Tibial nerve (tissue), 4 donors: Measurements from ENCODE around the gene TPD52L2. TPM values are rescaled to one million over a fixed set of nuclear protein-coding genes. Genes with fewer than 3 reads are reported as not detected.

Experiments used
- DNase-seq, 2 donors: peaks; one replicate each; pipeline ENCODE4 v3.0.0-alpha.2; 2019; ENCODE audit warnings: low spot score in 2 of 2
- H3K27ac ChIP-seq, 4 donors: fragments of 200-600 bp; sonication (generic) in 3 of 4; one replicate each; pipeline ENCODE4 v1.5.1; 2017 to 2019; ENCODE audit warnings: mild to moderate bottlenecking in 1 of 4
- H3K27me3 ChIP-seq, 2 donors: fragments of 200-600 bp; sonication (generic) in 1 of 2; one replicate each; pipeline versions ENCODE4 v1.5.1 to v1.6.0; 2017 to 2019
- H3K36me3 ChIP-seq, 3 donors: fragments of 200-600 bp; sonication (generic); one replicate each; pipeline ENCODE4 v1.5.1; 2018 to 2019
- H3K4me1 ChIP-seq, 4 donors: fragments of 200-600 bp; sonication (generic) in 3 of 4; one replicate each; pipeline ENCODE4 v1.5.1; 2017 to 2019
- H3K4me3 ChIP-seq, 4 donors: fragments of 200-600 bp; sonication (generic) in 3 of 4; one replicate each; pipeline ENCODE4 v1.5.1; 2017 to 2019; ENCODE audit warnings: mild to moderate bottlenecking in 1 of 4, moderate library complexity in 1 of 4
- H3K9me3 ChIP-seq, 4 donors: fragments of 200-600 bp; sonication (generic) in 3 of 4; one replicate each; pipeline ENCODE4 v1.5.1; 2017 to 2019
- CTCF ChIP-seq, 5 experiments: fragments of 200-600 bp in 3 of 5; fragments of 450-650 bp in 2 of 5; sonication (generic) in 3 of 5; IDR thresholded peaks; one replicate each; pipeline ENCODE4 v1.5.1; 2016 to 2019; ENCODE audit warnings: antibody characterized with exemption in 5 of 5, mild to moderate bottlenecking in 3 of 5, moderate library complexity in 2 of 5
- EP300 ChIP-seq, 2 donors: sonication (generic); formaldehyde crosslinking; IDR thresholded peaks; one replicate each; pipeline ENCODE4 v1.6.1; 2017; ENCODE audit warnings: antibody characterized with exemption in 2 of 2, mild to moderate bottlenecking in 1 of 2
- POLR2A ChIP-seq, 2 donors: fragments of 450-650 bp; IDR thresholded peaks; one replicate each; pipeline ENCODE4 v1.6.1; 2017; ENCODE audit warnings: antibody characterized with exemption in 2 of 2, mild to moderate bottlenecking in 2 of 2, moderate library complexity in 2 of 2
- WGBS, 2 donors: methylation state at CpG; one replicate each; pipeline ENCODE4 v1.1.5; 2018; 5-methylcytosine and 5-hydroxymethylcytosine counted together
- small RNA-seq: library from RNA; depleted of rRNA; stranded (forward); fragments of <200 nt; gene quantifications from one replicate; pipeline ENCODE3, GENCODE V24; 2016
- total RNA-seq, 4 donors: library from RNA; depleted of rRNA; stranded (reverse); fragments of >200 nt; gene quantifications; one replicate each; pipeline ENCODE4 v1.1.0, GENCODE V29; 2016

TPD52L2 gene
- total RNA-seq, 4 donors from 2014 or later: 108 to 122 (median 115) TPM

- DNase-seq: no peak
- TF ChIP-seq POLR2A (IDR thresholded peaks at IDR 0.05) (no peak), EP300 (IDR thresholded peaks at IDR 0.05) (no peak), CTCF (IDR thresholded peaks at IDR 0.05) (no peak)
- Histone ChIP-seq H3K27me3 (no peaks in the 10 kb centered on the region), H3K36me3 (peaks cover 0 to 91% (median 12%) of the 10 kb centered on the region in 3 donors), H3K27ac (no peak overlapping the region), H3K4me3 (no peak overlapping the region), H3K9me3 (no peaks in the 10 kb centered on the region), H3K4me1 (peaks cover 0 to 28% (median 8%) of the 10 kb centered on the region in 4 donors)
- 64 to 88% methylated on average over 12 to 20 of the region's 33 CpGs for WGBS, 2 donors
These were observed 74.2 kb downstream of the TPD52L2 start for GRCh38 chr20:63939061-63939935.

GRCh38 chr20:63940071-63940471, 75.0 kb downstream of the TPD52L2 start:
- Histone ChIP-seq H3K4me3 (no peak overlapping the region), H3K27ac (no peak overlapping the region), H3K27me3 (no peaks in the 10 kb centered on the region), H3K9me3 (no peaks in the 10 kb centered on the region), H3K36me3 (peaks cover 0 to 91% (median 18%) of the 10 kb centered on the region in 3 donors), H3K4me1 (peaks cover 0 to 28% (median 8%) of the 10 kb centered on the region in 4 donors)
- no peak for DNase-seq
- TF ChIP-seq CTCF (IDR thresholded peaks at IDR 0.05) (no peak), POLR2A (IDR thresholded peaks at IDR 0.05) (no peak), EP300 (IDR thresholded peaks at IDR 0.05) (no peak)
- WGBS, 2 donors: 79 to 88% methylated on average over 21 to 23 of the region's 23 CpGs

- H3K36me3 ChIP-seq: peaks cover 0 to 91% (median 18%) of the 10 kb centered on the region in 3 donors
These were observed 75.6 kb downstream of the TPD52L2 start for GRCh38 chr20:63940472-63941266.

More at GRCh38 chr20:63940472-63941266, 75.6 kb downstream of the TPD52L2 start:
- Histone ChIP-seq H3K27me3 (no peaks in the 10 kb centered on the region), H3K27ac (peak overlapping the region in 2 of 4 donors; percentile 64 to 65), H3K9me3 (no peaks in the 10 kb centered on the region), H3K4me1 (peaks cover 0 to 28% (median 8%) of the 10 kb centered on the region in 4 donors), H3K4me3 (no peak overlapping the region)
- DNase-seq: no peak
- no peak for TF ChIP-seq EP300 (IDR thresholded peaks at IDR 0.05)
- TF ChIP-seq CTCF (IDR thresholded peaks at IDR 0.05): no peak
- no peak for TF ChIP-seq POLR2A (IDR thresholded peaks at IDR 0.05)
- WGBS, 2 donors: 83 to 84% methylated on average over 35 to 48 of the region's 58 CpGs

Small RNAs within 50 kb of the gene (small RNA-seq; reads per million reads assigned to genes)
- gene MIR941-2 (not detected), gene MIR941-4 (not detected), gene MIR941-5 (not detected), gene RNU1-134P (not detected)

Other genes starting within 250 kb of the TPD52L2 start
- gene GMEB2, start 238.2 kb upstream of the TPD52L2 start, total RNA-seq: 10 to 100 TPM; 12.5 to 14.7 (median 13.7) TPM
- 10 to 100 TPM; 12.3 to 26.4 (median 15.5) TPM for gene STMN3, start 211.8 kb upstream of the TPD52L2 start, total RNA-seq
- 10 to 100 TPM; 28.2 to 62.4 (median 46.7) TPM for gene RTEL1, start 207.0 kb upstream of the TPD52L2 start, total RNA-seq
- gene TNFRSF6B, start 168.6 kb upstream of the TPD52L2 start, total RNA-seq: 10 to 100 TPM in 3 of 4 donors, 1 to 10 TPM in 1; 8.0 to 61.2 (median 35.9) TPM
- gene ARFRP1, start 157.3 kb upstream of the TPD52L2 start, total RNA-seq: 10 to 100 TPM; 36.9 to 71.1 (median 50.9) TPM
- gene ZGPAT, start 157.2 kb upstream of the TPD52L2 start, total RNA-seq: 10 to 100 TPM; 27.5 to 70.8 (median 40.9) TPM
- 10 to 100 TPM; 11.4 to 51.9 (median 17.6) TPM for gene LIME1, start 128.6 kb upstream of the TPD52L2 start, total RNA-seq
- 100 to 1,000 TPM in 1 of 4 donors, 10 to 100 TPM in 3; 71.5 to 126 (median 72.5) TPM for gene SLC2A4RG, start 125.5 kb upstream of the TPD52L2 start, total RNA-seq
- gene ZBTB46, start 34.0 kb upstream of the TPD52L2 start, total RNA-seq: 10 to 100 TPM; 11.5 to 20.4 (median 12.6) TPM
- gene ABHD16B, start 3.8 kb upstream of the TPD52L2 start, total RNA-seq: not detected
- gene DNAJC5, start 29.9 kb downstream of the TPD52L2 start, total RNA-seq: 10 to 100 TPM; 30.6 to 40.2 (median 32.1) TPM
- gene UCKL1, start 91.1 kb downstream of the TPD52L2 start, total RNA-seq: 10 to 100 TPM; 31.2 to 96.0 (median 50.0) TPM
- gene ZNF512B, start 104.7 kb downstream of the TPD52L2 start, total RNA-seq: 10 to 100 TPM in 2 of 4 donors, 1 to 10 TPM in 2; 8.3 to 18.3 (median 11.7) TPM
- 1 to 10 TPM; 1.3 to 5.1 (median 2.8) TPM for gene SAMD10, start 114.4 kb downstream of the TPD52L2 start, total RNA-seq
- 10 to 100 TPM; 70.5 to 77.0 (median 73.8) TPM for gene PRPF6, start 115.9 kb downstream of the TPD52L2 start, total RNA-seq
- 10 to 100 TPM in 1 of 4 donors, 1 to 10 TPM in 3; 1.7 to 14.4 (median 4.1) TPM for gene C20orf204, start 170.9 kb downstream of the TPD52L2 start, total RNA-seq
- 10 to 100 TPM in 3 of 4 donors, 1 to 10 TPM in 1; 4.6 to 44.6 (median 21.4) TPM for gene SOX18, start 184.4 kb downstream of the TPD52L2 start, total RNA-seq
- gene TCEA2, start 197.9 kb downstream of the TPD52L2 start, total RNA-seq: 10 to 100 TPM; 45.6 to 62.9 (median 59.2) TPM
- 10 to 100 TPM; 12.9 to 35.7 (median 20.1) TPM for gene RGS19, start 214.2 kb downstream of the TPD52L2 start, total RNA-seq
- 1 to 10 TPM in 1 of 4 donors, under 1 TPM in 3; 0.21 to 1.5 (median 0.71) TPM for gene OPRL1, start 214.8 kb downstream of the TPD52L2 start, total RNA-seq
- gene LKAAEAR1, start 219.1 kb downstream of the TPD52L2 start, total RNA-seq: 1 to 10 TPM in 1 of 4 donors, under 1 TPM in 2, not detected in 1; 0.59 to 1.3 (median 0.84) TPM
- not detected for gene NPBWR2, start 242.3 kb downstream of the TPD52L2 start, total RNA-seq